ENCODE data around the gene KCNK1.
"Not testable (repeated sequence)": the region's sequence is repeated elsewhere in the genome, so short reads cannot be mapped to it uniquely, and the experiment has no call there.

The KCNK1 gene

GRCh38 chr1:233607252-233608119 is 6.4 kb upstream of the KCNK1 start:
- DNase-seq (ENCODE audit: low spot score), result peak; percentile 38

GRCh38 chr1:233608988-233609387 is 4.9 kb upstream of the KCNK1 start:
- no peak for DNase-seq (ENCODE audit: low spot score)

GRCh38 chr1:233609926-233610325 is 4.0 kb upstream of the KCNK1 start:
- DNase-seq (ENCODE audit: low spot score), result no peak

- no peak for DNase-seq (ENCODE audit: low spot score)
Measured at GRCh38 chr1:233610628-233611027, 3.3 kb upstream of the KCNK1 start.

GRCh38 chr1:233611363-233611762 is 2.5 kb upstream of the KCNK1 start:
- DNase-seq (ENCODE audit: low spot score), result not testable (repeated sequence)

- peak; percentile 59 for DNase-seq (ENCODE audit: low spot score)
Measured at GRCh38 chr1:233614173-233614742, 352 bp downstream of the KCNK1 start.

- DNase-seq (ENCODE audit: low spot score), result peak; percentile 48
Measured at GRCh38 chr1:233614743-233615521, 1.0 kb downstream of the KCNK1 start.

- peak; percentile 32 for DNase-seq (ENCODE audit: low spot score)
Measured at GRCh38 chr1:233615571-233615970, 1.7 kb downstream of the KCNK1 start.

- no peak for DNase-seq (ENCODE audit: low spot score)
Measured at GRCh38 chr1:233617025-233617424, 3.1 kb downstream of the KCNK1 start.

GRCh38 chr1:233619414-233619813 is 5.5 kb downstream of the KCNK1 start:
- not testable (repeated sequence) for DNase-seq (ENCODE audit: low spot score)

GRCh38 chr1:233620065-233620464 is 6.2 kb downstream of the KCNK1 start:
- DNase-seq (ENCODE audit: low spot score), result no peak

- DNase-seq (ENCODE audit: low spot score), result no peak
Measured at GRCh38 chr1:233621923-233622322, 8.0 kb downstream of the KCNK1 start.

- DNase-seq (ENCODE audit: low spot score), result no peak
Measured at GRCh38 chr1:233624289-233624688, 10.4 kb downstream of the KCNK1 start.

- no peak for DNase-seq (ENCODE audit: low spot score)
Measured at GRCh38 chr1:233625087-233625486, 11.2 kb downstream of the KCNK1 start.

GRCh38 chr1:233625510-233625981 is 11.6 kb downstream of the KCNK1 start:
- no peak for DNase-seq (ENCODE audit: low spot score)

- DNase-seq (ENCODE audit: low spot score), result no peak
Measured at GRCh38 chr1:233627376-233627775, 13.5 kb downstream of the KCNK1 start.

GRCh38 chr1:233627823-233628222 is 13.9 kb downstream of the KCNK1 start:
- DNase-seq (ENCODE audit: low spot score), result no peak

GRCh38 chr1:233629305-233629935 is 15.5 kb downstream of the KCNK1 start:
- DNase-seq (ENCODE audit: low spot score), result no peak

- no peak for DNase-seq (ENCODE audit: low spot score)
Measured at GRCh38 chr1:233631810-233632405, 18.0 kb downstream of the KCNK1 start.

GRCh38 chr1:233632436-233632835 is 18.5 kb downstream of the KCNK1 start:
- DNase-seq (ENCODE audit: low spot score), result no peak

- no peak for DNase-seq (ENCODE audit: low spot score)
Measured at GRCh38 chr1:233635765-233636502, 22.0 kb downstream of the KCNK1 start.

Data from RKO (cell line).